Measurements from ENCODE around the gene IFT27.

The IFT27 gene

GRCh38 chr22:36776722-36777121 lies 803 bp upstream of the IFT27 start:
- no peak for TF ChIP-seq POLR2AphosphoS5 (IDR thresholded peaks at IDR 0.05; ENCODE audit: low read depth, low read length)
- TF ChIP-seq TAF1 (IDR thresholded peaks at IDR 0.05; ENCODE audit: borderline replicate concordance, insufficient read depth, low read length): no peak
- TF ChIP-seq SIN3A (IDR thresholded peaks at IDR 0.05; ENCODE audit: borderline replicate concordance, insufficient read depth, low read length): no peak
- TF ChIP-seq FOXP2 (optimal IDR thresholded peaks at IDR 0.05; ENCODE audit: borderline replicate concordance, extremely low read depth, extremely low read length, insufficient read depth): no peak
- no peak for TF ChIP-seq REST (IDR thresholded peaks at IDR 0.05; ENCODE audit: insufficient read depth in 1 of 2, low read depth in 2 of 2, low read length in 2 of 2)

- TF ChIP-seq POLR2AphosphoS5 (IDR thresholded peaks at IDR 0.05; ENCODE audit: low read depth, low read length) (no peak), REST (IDR thresholded peaks at IDR 0.05; ENCODE audit: insufficient read depth in 1 of 2, low read depth in 2 of 2, low read length in 2 of 2) (no peak), FOXP2 (optimal IDR thresholded peaks at IDR 0.05; ENCODE audit: borderline replicate concordance, extremely low read depth, extremely low read length, insufficient read depth) (no peak), TAF1 (IDR thresholded peaks at IDR 0.05; ENCODE audit: borderline replicate concordance, insufficient read depth, low read length) (no peak), SIN3A (IDR thresholded peaks at IDR 0.05; ENCODE audit: borderline replicate concordance, insufficient read depth, low read length) (no peak)
Observed at GRCh38 chr22:36775586-36775963, 344 bp downstream of the IFT27 start.

- TF ChIP-seq REST (IDR thresholded peaks at IDR 0.05; ENCODE audit: insufficient read depth in 1 of 2, low read depth in 2 of 2, low read length in 2 of 2) (no peak), SIN3A (IDR thresholded peaks at IDR 0.05; ENCODE audit: borderline replicate concordance, insufficient read depth, low read length) (no peak), POLR2AphosphoS5 (IDR thresholded peaks at IDR 0.05; ENCODE audit: low read depth, low read length) (no peak), TAF1 (IDR thresholded peaks at IDR 0.05; ENCODE audit: borderline replicate concordance, insufficient read depth, low read length) (no peak), FOXP2 (optimal IDR thresholded peaks at IDR 0.05; ENCODE audit: borderline replicate concordance, extremely low read depth, extremely low read length, insufficient read depth) (no peak)
Observed at GRCh38 chr22:36773935-36774334, 2.0 kb downstream of the IFT27 start.

- no peak for TF ChIP-seq REST (IDR thresholded peaks at IDR 0.05; ENCODE audit: insufficient read depth in 1 of 2, low read depth in 2 of 2, low read length in 2 of 2)
- TF ChIP-seq TAF1 (IDR thresholded peaks at IDR 0.05; ENCODE audit: borderline replicate concordance, insufficient read depth, low read length): no peak
- no peak for TF ChIP-seq FOXP2 (optimal IDR thresholded peaks at IDR 0.05; ENCODE audit: borderline replicate concordance, extremely low read depth, extremely low read length, insufficient read depth)
- TF ChIP-seq POLR2AphosphoS5 (IDR thresholded peaks at IDR 0.05; ENCODE audit: low read depth, low read length): no peak
- no peak for TF ChIP-seq SIN3A (IDR thresholded peaks at IDR 0.05; ENCODE audit: borderline replicate concordance, insufficient read depth, low read length)
Observed at GRCh38 chr22:36772451-36772850, 3.5 kb downstream of the IFT27 start.
